Measurements from ENCODE around the gene VWC2. TPM values are rescaled to one million over a fixed set of nuclear protein-coding genes. Genes with fewer than 3 reads are reported as not detected.

VWC2 gene
- polyA plus RNA-seq, 1 of the 3 experiments (the other 2 are of a cell fraction) = not detected

- TF ChIP-seq MAX (IDR thresholded peaks at IDR 0.05; ENCODE audit: low read depth) (no peak), YY1 (IDR thresholded peaks at IDR 0.05; ENCODE audit: low read depth) (no peak), SIN3A (IDR thresholded peaks at IDR 0.05; ENCODE audit: borderline replicate concordance, low read depth, low read length) (no peak), GABPA (IDR thresholded peaks at IDR 0.05; ENCODE audit: low read depth) (no peak), FOSL2 (IDR thresholded peaks at IDR 0.05; ENCODE audit: borderline replicate concordance, low read depth) (no peak)
- TF ChIP-seq, protein P1, sequence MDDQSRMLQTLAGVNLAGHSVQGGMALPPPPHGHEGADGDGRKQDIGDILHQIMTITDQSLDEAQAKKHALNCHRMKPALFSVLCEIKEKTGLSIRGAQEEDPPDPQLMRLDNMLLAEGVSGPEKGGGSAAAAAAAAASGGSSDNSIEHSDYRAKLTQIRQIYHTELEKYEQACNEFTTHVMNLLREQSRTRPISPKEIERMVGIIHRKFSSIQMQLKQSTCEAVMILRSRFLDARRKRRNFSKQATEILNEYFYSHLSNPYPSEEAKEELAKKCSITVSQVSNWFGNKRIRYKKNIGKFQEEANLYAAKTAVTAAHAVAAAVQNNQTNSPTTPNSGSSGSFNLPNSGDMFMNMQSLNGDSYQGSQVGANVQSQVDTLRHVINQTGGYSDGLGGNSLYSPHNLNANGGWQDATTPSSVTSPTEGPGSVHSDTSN (IDR thresholded peaks at IDR 0.05) = no peak
These were observed 2.6 kb downstream of the VWC2 start (continued) for GRCh38 chr7:49775949-49776443.

DNA sequence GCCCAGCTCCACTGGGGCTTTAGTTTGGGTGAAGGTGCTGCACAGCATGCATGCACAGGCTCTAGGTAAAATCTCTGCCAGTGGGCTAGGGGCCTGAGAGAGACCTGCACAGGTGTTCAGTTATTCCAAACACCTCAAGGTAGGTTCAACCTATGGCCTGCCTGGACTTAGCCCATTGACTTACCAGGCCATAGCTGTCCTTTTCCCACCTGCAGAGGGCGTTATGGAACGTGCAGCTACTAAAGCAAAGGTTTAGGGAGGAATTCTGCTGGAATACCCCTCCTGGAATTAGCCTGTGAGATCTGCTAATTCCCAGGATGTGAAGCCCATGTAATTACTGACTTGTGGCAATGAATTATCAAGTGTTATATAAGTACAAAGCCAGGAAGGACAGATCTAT lies 3.6 kb downstream of the VWC2 start:
- no peak overlapping the region; a peak in 1 of 4 replicates for H3K4me3 ChIP-seq (ENCODE audit: low read depth in 2 of 2, low read length in 1 of 2)
- CTCF ChIA-PET = interaction anchor here (1.0 kb wide), 1 partner anchor 20 kb away, joined by 4 read pairs; no protein-coding TSS in a partner anchor
- H3K9me3 ChIP-seq = no peaks in the 10 kb centered on the region
- no peak overlapping the region for H3K27ac ChIP-seq (ENCODE audit: low read depth in 2 of 2, low read length in 1 of 2)
- no peaks in the 10 kb centered on the region for H3K79me2 ChIP-seq (ENCODE audit: insufficient read depth)
- H3K4me1 ChIP-seq (ENCODE audit: control insufficient read depth in 1 of 2, insufficient read depth in 2 of 2, low read depth in 1 of 2, low read length in 1 of 2) = no peaks in the 10 kb centered on the region
- TF ChIP-seq CTCF (IDR thresholded peaks at IDR 0.05) (peak; percentile 43; the same call in 1 of the 2 replicates), EP300 (IDR thresholded peaks at IDR 0.05; ENCODE audit: borderline replicate concordance in 1 of 2, low read depth in 1 of 2, low read length in 1 of 2) (no peak), ZBTB33 (IDR thresholded peaks at IDR 0.05; ENCODE audit: borderline replicate concordance, low read depth) (no peak), TEAD4 (IDR thresholded peaks at IDR 0.05; ENCODE audit: borderline replicate concordance, insufficient read depth) (no peak), FOXJ3 (CRISPR knock-in tag; IDR thresholded peaks at IDR 0.05) (no peak), RAD21 (IDR thresholded peaks at IDR 0.05; ENCODE audit: low read length) (no peak)
- H4K20me1 ChIP-seq (ENCODE audit: insufficient read depth) = peaks cover 4% of the 10 kb centered on the region; the same call in 1 of the 2 replicates
- DNase-seq = no peak
- no peak overlapping the region for H2AFZ ChIP-seq (ENCODE audit: low read depth)
- POLR2A ChIA-PET = no interaction called here
- 0% methylated on average over 2 of the region's 2 CpGs for WGBS (ENCODE audit: low lambda C conversion rate)
- H3F3A ChIP-seq (replicated peaks; ENCODE audit: insufficient read depth) = no peaks in the 10 kb centered on the region
- H3K27me3 ChIP-seq (ENCODE audit: insufficient read depth) = peaks cover 57% of the 10 kb centered on the region
- H3K36me3 ChIP-seq (replicated peaks in 1 of 2; ENCODE audit: control insufficient read depth in 1 of 2, insufficient read depth in 2 of 2, low read length in 1 of 2) = no peaks in the 10 kb centered on the region
- H3K9ac ChIP-seq = no peak overlapping the region
- H3K9me2 ChIP-seq = no peaks in the 10 kb centered on the region
- no peak overlapping the region for H3K4me2 ChIP-seq
